Adipocyte (in vitro differentiated cells): ENCODE results near the gene PRDM16.

Source experiments
- DNase-seq: peaks from one replicate; pipeline ENCODE4 v3.0.0-alpha.2; 2015; ENCODE audit warnings: low read depth
- H3K27me3 ChIP-seq: replicated peaks from 2 replicates; pipeline ENCODE4 v1.7.0; 2013; ENCODE audit warnings: mild to moderate bottlenecking, low read length, moderate library complexity; ENCODE audit not compliant: control insufficient read depth, insufficient read depth
- H3K36me3 ChIP-seq: 2 replicates; pipeline ENCODE4 v1.7.0; 2013; ENCODE audit warnings: low read length, mild to moderate bottlenecking, moderate library complexity; ENCODE audit not compliant: control insufficient read depth, insufficient read depth, severe bottlenecking
- H3K4me1 ChIP-seq: 2 replicates; pipeline ENCODE4 v1.7.0; 2013; ENCODE audit warnings: mild to moderate bottlenecking, low read length, moderate library complexity; ENCODE audit not compliant: control insufficient read depth, insufficient read depth
- H3K4me3 ChIP-seq: 2 replicates; pipeline ENCODE4 v1.7.0; 2013; ENCODE audit warnings: mild to moderate bottlenecking, low read length, moderate library complexity
- H3K9ac ChIP-seq: 2 replicates; pipeline ENCODE4 v1.7.0; 2013; ENCODE audit warnings: mild to moderate bottlenecking, low read length, moderate library complexity
- H3K9me3 ChIP-seq: 2 replicates; pipeline ENCODE4 v1.7.0; 2013; ENCODE audit warnings: mild to moderate bottlenecking, low read length, moderate library complexity; ENCODE audit not compliant: control insufficient read depth

PRDM16 gene

GRCh38 chr1:3142751-3143150, 73.7 kb downstream of the PRDM16 start:
- Histone ChIP-seq H3K9ac (no peak overlapping the region), H3K4me1 (peaks cover 5% of the 10 kb centered on the region), H3K36me3 (no peaks in the 10 kb centered on the region)

GRCh38 chr1:3145532-3146325, 76.7 kb downstream of the PRDM16 start:
- H3K9me3 ChIP-seq = no peaks in the 10 kb centered on the region
- no peak overlapping the region for H3K4me3 ChIP-seq
- DNase-seq = no peak
- no peak overlapping the region for H3K9ac ChIP-seq
- no peaks in the 10 kb centered on the region for H3K4me1 ChIP-seq
- H3K27me3 ChIP-seq = peaks cover 42% of the 10 kb centered on the region
- no peaks in the 10 kb centered on the region for H3K36me3 ChIP-seq

More at GRCh38 chr1:3142751-3143150, 73.7 kb downstream of the PRDM16 start:
- no peak for DNase-seq
- H3K27me3 ChIP-seq = peaks cover 58% of the 10 kb centered on the region
- H3K4me3 ChIP-seq = no peak overlapping the region
- no peaks in the 10 kb centered on the region for H3K9me3 ChIP-seq

DNA sequence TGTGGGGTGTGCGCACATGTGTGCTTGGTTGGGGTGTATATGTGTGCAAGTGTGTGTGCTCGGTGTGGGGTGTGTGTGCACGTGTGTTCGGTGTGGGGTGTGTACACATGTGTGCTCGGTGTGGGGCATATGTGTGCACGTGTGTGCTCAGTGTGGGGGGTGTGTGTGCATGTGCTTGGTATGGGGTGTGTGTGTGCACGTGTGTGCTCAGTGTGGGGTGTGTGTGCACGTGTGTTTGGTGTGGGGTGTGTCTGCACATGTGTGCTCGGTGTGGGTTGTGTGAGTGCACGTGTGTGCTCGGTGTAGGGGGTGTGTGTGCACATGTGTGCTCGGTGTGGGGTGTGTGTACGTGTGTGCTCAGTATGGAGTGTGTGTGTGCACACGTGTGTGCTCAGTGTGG, 77.5 kb downstream of the PRDM16 start:
- Histone ChIP-seq H3K4me3 (no peak overlapping the region), H3K27me3 (peaks cover 35% of the 10 kb centered on the region), H3K9me3 (no peaks in the 10 kb centered on the region)

DNA sequence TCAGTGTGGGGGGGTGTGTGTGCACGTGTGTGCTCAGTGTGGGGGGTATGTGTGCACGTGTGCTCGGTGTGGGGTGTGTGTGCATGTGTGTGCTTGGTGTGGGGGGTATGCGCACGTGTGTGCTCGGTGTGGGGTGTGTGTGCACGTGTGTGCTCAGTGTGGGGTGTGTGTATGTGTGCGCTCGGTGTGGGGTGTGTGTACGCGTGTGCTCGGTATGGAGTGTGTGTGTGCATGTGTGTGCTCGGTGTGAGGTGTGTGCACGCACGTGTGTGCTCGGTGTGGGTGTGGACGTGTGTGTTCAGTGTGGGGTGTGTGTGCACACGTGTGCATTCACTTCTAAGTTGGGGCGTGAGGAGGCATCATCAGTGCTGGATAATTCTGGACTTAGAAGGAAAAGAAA, 77.9 kb downstream of the PRDM16 start:
- H3K9ac ChIP-seq = no peak overlapping the region
- H3K9me3 ChIP-seq = no peaks in the 10 kb centered on the region
- no peaks in the 10 kb centered on the region for H3K36me3 ChIP-seq
- no peaks in the 10 kb centered on the region for H3K4me1 ChIP-seq
- peaks cover 32% of the 10 kb centered on the region for H3K27me3 ChIP-seq
- H3K4me3 ChIP-seq = no peak overlapping the region
- no peak for DNase-seq

More for the DNA sequence above, 77.5 kb downstream of the PRDM16 start:
- Histone ChIP-seq H3K9ac (no peak overlapping the region), H3K4me1 (no peaks in the 10 kb centered on the region), H3K36me3 (no peaks in the 10 kb centered on the region)
- no peak for DNase-seq

GRCh38 chr1:3148171-3148570, 79.2 kb downstream of the PRDM16 start:
- H3K4me3 ChIP-seq = no peak overlapping the region
- no peak overlapping the region for H3K9ac ChIP-seq
- H3K36me3 ChIP-seq = no peaks in the 10 kb centered on the region
- no peaks in the 10 kb centered on the region for H3K4me1 ChIP-seq
- no peak for DNase-seq
- H3K27me3 ChIP-seq = peaks cover 24% of the 10 kb centered on the region
- H3K9me3 ChIP-seq = no peaks in the 10 kb centered on the region

GRCh38 chr1:3149277-3149676, 80.3 kb downstream of the PRDM16 start:
- DNase-seq = no peak
- Histone ChIP-seq H3K9me3 (no peaks in the 10 kb centered on the region), H3K9ac (no peak overlapping the region), H3K36me3 (no peaks in the 10 kb centered on the region), H3K4me1 (no peaks in the 10 kb centered on the region), H3K4me3 (no peak overlapping the region), H3K27me3 (peaks cover 18% of the 10 kb centered on the region)

GRCh38 chr1:3151456-3151855, 82.5 kb downstream of the PRDM16 start:
- DNase-seq = no peak
- H3K36me3 ChIP-seq = no peaks in the 10 kb centered on the region
- no peak overlapping the region for H3K9ac ChIP-seq
- peaks cover 33% of the 10 kb centered on the region for H3K27me3 ChIP-seq
- H3K4me3 ChIP-seq = no peak overlapping the region
- H3K9me3 ChIP-seq = no peaks in the 10 kb centered on the region
- no peaks in the 10 kb centered on the region for H3K4me1 ChIP-seq

DNA sequence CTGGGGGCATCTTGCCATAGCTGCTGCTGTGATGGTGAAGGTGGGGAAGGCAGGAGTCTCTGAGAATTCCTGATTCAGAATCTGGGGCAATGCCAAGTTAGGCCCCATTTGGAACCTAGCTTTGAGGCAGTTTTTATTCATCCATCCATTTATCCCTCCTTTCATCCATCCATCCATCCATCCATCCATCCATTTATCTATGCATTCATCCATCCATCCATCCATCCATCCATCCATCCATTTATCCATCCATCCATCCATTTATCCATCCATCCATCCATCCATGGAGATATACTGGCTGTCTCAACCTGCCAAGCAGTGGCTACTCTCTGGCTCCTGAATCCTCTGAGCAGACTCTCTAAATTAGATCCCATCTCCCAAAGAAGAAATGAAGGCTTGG, 83.1 kb downstream of the PRDM16 start:
- Histone ChIP-seq H3K4me1 (no peaks in the 10 kb centered on the region), H3K9ac (no peak overlapping the region), H3K9me3 (no peaks in the 10 kb centered on the region), H3K27me3 (peaks cover 33% of the 10 kb centered on the region), H3K36me3 (no peaks in the 10 kb centered on the region), H3K4me3 (no peak overlapping the region)
- no peak for DNase-seq

DNA sequence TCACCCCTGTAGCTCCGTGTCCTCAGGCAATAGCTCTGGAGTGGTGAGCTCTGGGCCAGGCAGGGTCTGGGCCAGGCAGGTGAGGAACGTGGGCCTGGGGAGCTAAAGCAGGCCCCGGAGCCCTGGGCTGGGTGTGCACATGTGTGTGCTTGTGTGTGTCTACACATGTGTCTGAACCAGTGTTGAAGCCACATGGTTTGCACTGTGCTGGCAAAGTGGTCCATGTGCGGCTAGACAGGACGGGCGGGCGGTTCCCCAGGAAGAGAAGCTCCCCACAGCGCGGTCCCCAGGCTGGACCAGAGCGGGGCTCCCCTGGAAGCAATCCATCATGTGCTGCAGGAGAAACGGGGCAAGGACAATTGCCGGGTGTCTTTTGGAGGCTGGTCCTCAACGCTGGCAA, 84.2 kb downstream of the PRDM16 start:
- H3K27me3 ChIP-seq = peaks cover 38% of the 10 kb centered on the region
- no peaks in the 10 kb centered on the region for H3K36me3 ChIP-seq
- H3K4me3 ChIP-seq = no peak overlapping the region
- no peaks in the 10 kb centered on the region for H3K4me1 ChIP-seq
- DNase-seq = no peak
- no peaks in the 10 kb centered on the region for H3K9me3 ChIP-seq
- no peak overlapping the region for H3K9ac ChIP-seq

GRCh38 chr1:3153902-3154795, 85.1 kb downstream of the PRDM16 start:
- DNase-seq = no peak
- Histone ChIP-seq H3K9ac (no peak overlapping the region), H3K4me3 (no peak overlapping the region), H3K9me3 (no peaks in the 10 kb centered on the region), H3K36me3 (no peaks in the 10 kb centered on the region), H3K27me3 (peaks cover 36% of the 10 kb centered on the region), H3K4me1 (no peaks in the 10 kb centered on the region)

GRCh38 chr1:3155056-3155925, 86.3 kb downstream of the PRDM16 start:
- Histone ChIP-seq H3K9me3 (no peaks in the 10 kb centered on the region), H3K9ac (no peak overlapping the region), H3K4me1 (no peaks in the 10 kb centered on the region), H3K4me3 (no peak overlapping the region), H3K27me3 (peaks cover 27% of the 10 kb centered on the region), H3K36me3 (no peaks in the 10 kb centered on the region)
- no peak for DNase-seq
